Skin of body (tissue), 2 donors: Measurements from ENCODE around the gene TSPAN6. TPM values are rescaled to one million over a fixed set of nuclear protein-coding genes. Genes with fewer than 3 reads are reported as not detected.
A peak's percentile ranks its signal among the peaks of the same experiment; 100 is the strongest.

ENCODE experiments used
- DNase-seq: peaks from one replicate; lab custom pipeline; 2025; lab: John Stamatoyannopoulos, UW
- total RNA-seq: library from RNA; depleted of rRNA; stranded (reverse); fragments of >200 nt; gene quantifications from one replicate; pipeline ENCODE4 v1.2.3, GENCODE V29; 2014

TSPAN6 gene
- total RNA-seq: 29.3 TPM

- DNase-seq: peak; percentile 77
Measured at GRCh38 chrX:100636321-100636991, at the start of gene TSPAN6. Gene TSPAN6, minus strand, starts transcription at chrX:100636806. Its CDS starts 112 bp downstream, at chrX:100636694.

- DNase-seq: no peak
Measured at GRCh38 chrX:100685997-100686305, 49.3 kb upstream of the TSPAN6 start.

- peak; percentile 14 for DNase-seq
Measured at GRCh38 chrX:100685284-100685996, 48.8 kb upstream of the TSPAN6 start.

GRCh38 chrX:100682939-100683338 lies 46.3 kb upstream of the TSPAN6 start:
- DNase-seq: no peak

GRCh38 chrX:100681599-100681998 lies 45.0 kb upstream of the TSPAN6 start:
- no peak for DNase-seq

GRCh38 chrX:100680756-100681155 lies 44.1 kb upstream of the TSPAN6 start:
- DNase-seq: no peak

- no peak for DNase-seq
Measured at GRCh38 chrX:100677611-100678181, 41.1 kb upstream of the TSPAN6 start.

- no peak for DNase-seq
Measured at GRCh38 chrX:100674705-100675104, 38.1 kb upstream of the TSPAN6 start.

GRCh38 chrX:100673397-100673953 lies 36.9 kb upstream of the TSPAN6 start:
- DNase-seq: no peak

- no peak for DNase-seq
Measured at GRCh38 chrX:100672966-100673365, 36.4 kb upstream of the TSPAN6 start.

- no peak for DNase-seq
Measured at GRCh38 chrX:100663642-100664041, 27.0 kb upstream of the TSPAN6 start.

- DNase-seq: no peak
Measured at GRCh38 chrX:100662796-100663195, 26.2 kb upstream of the TSPAN6 start.

GRCh38 chrX:100662170-100662569 lies 25.6 kb upstream of the TSPAN6 start:
- no peak for DNase-seq

- DNase-seq: peak; percentile 49
Measured at GRCh38 chrX:100659431-100660137, 23.0 kb upstream of the TSPAN6 start.

- peak; percentile 49 for DNase-seq
Measured at GRCh38 chrX:100658941-100659381, 22.4 kb upstream of the TSPAN6 start.

- DNase-seq: peak; percentile 61
Measured at GRCh38 chrX:100654261-100654660, 17.7 kb upstream of the TSPAN6 start.

- DNase-seq: no peak
Measured at GRCh38 chrX:100652266-100652665, 15.7 kb upstream of the TSPAN6 start.

- no peak for DNase-seq
Measured at GRCh38 chrX:100650841-100651240, 14.2 kb upstream of the TSPAN6 start.

GRCh38 chrX:100649550-100650356 lies 13.1 kb upstream of the TSPAN6 start:
- DNase-seq: peak; percentile 88

- peak; percentile 88 for DNase-seq
Measured at GRCh38 chrX:100648458-100649417, 12.1 kb upstream of the TSPAN6 start.
